PC-3 (cell line): Measurements from ENCODE around the gene DRGX. TPM values are rescaled to one million over a fixed set of nuclear protein-coding genes. Genes with fewer than 3 reads are reported as not detected.

Experiments used
- ATAC-seq: fragments of 200-7000 bp; cut with Tn5 transposase; 2 replicates; pipeline ENCODE4 v1.9.1; 2020; ENCODE audit warnings: mild to moderate bottlenecking, moderate library complexity
- BruUV-seq: library from RNA; stranded (reverse); fragments of 400-500 nt; replicated peaks from 2 replicates; lab custom pipeline; 2021; lab: Mats Ljungman, UMichigan
- CTCF ChIA-PET: fragments of 300-600 bp; sonication (Branson Sonifier 250); formaldehyde crosslinking; loops from one replicate; lab custom pipeline; 2022; ENCODE audit warnings: antibody characterized with exemption; lab: Charles Lee
- POLR2A ChIA-PET: fragments of 300-600 bp; sonication (Branson Sonifier 250); formaldehyde crosslinking; loops from one replicate; lab custom pipeline; 2022; ENCODE audit warnings: antibody characterized with exemption; ENCODE audit not compliant: unreplicated experiment; lab: Charles Lee
- DNase-seq: peaks from one replicate; pipeline ENCODE4 v3.0.0-alpha.2; 2015
- H2AFZ ChIP-seq: fragments of 300-600 bp; sonication (generic); 2 replicates; pipeline ENCODE4 v1.6.0; 2016; ENCODE audit warnings: antibody characterized with exemption, low read length
- H3F3A ChIP-seq: fragments of 300-600 bp; sonication (generic); one replicate; pipeline ENCODE4 v1.6.0; 2017; ENCODE audit warnings: antibody characterized with exemption, low read length, control low read depth, mild to moderate bottlenecking; ENCODE audit not compliant: unreplicated experiment
- H3K27ac ChIP-seq: fragments of 300-600 bp; sonication (generic); 2 replicates; pipeline ENCODE4 v1.5.1; 2016; ENCODE audit warnings: mild to moderate bottlenecking, low read length
- H3K27me3 ChIP-seq: fragments of 300-600 bp; sonication (generic); 2 replicates; pipeline ENCODE4 v1.6.1; 2016; ENCODE audit warnings: low read length, mixed read lengths
- H3K36me3 ChIP-seq: fragments of 300-600 bp; sonication (generic); 2 replicates; pipeline ENCODE4 v1.6.1; 2016; ENCODE audit warnings: low read depth, mixed run types, low read length, mixed read lengths
- H3K4me1 ChIP-seq: fragments of 300-600 bp; sonication (generic); 2 replicates; pipeline ENCODE4 v1.5.1; 2016; ENCODE audit warnings: low read length; ENCODE audit not compliant: insufficient read depth
- H3K4me2 ChIP-seq: fragments of 300-600 bp; sonication (generic); 2 replicates; pipeline ENCODE4 v1.6.0; 2016; ENCODE audit warnings: low read length
- H3K4me3 ChIP-seq: fragments of 300-600 bp; sonication (generic); 2 replicates; pipeline ENCODE4 v1.5.1; 2016; ENCODE audit warnings: mild to moderate bottlenecking, low read length, mixed read lengths
- H3K79me2 ChIP-seq: fragments of 300-600 bp; sonication (generic); 2 replicates; pipeline ENCODE4 v1.6.1; 2017; ENCODE audit warnings: low read length, mixed read lengths
- H3K9ac ChIP-seq: fragments of 300-600 bp; sonication (generic); 2 replicates; pipeline ENCODE4 v1.6.0; 2016; ENCODE audit warnings: mild to moderate bottlenecking, low read length
- H3K9me2 ChIP-seq: fragments of 300-600 bp; sonication (generic); replicated peaks from 2 replicates; pipeline ENCODE4 v1.6.1; 2016; ENCODE audit warnings: mixed run types, low read length, mixed read lengths
- H3K9me3 ChIP-seq: fragments of 300-600 bp; sonication (generic); 2 replicates; pipeline ENCODE4 v1.6.1; 2016; ENCODE audit warnings: low read length, mixed read lengths
- H4K20me1 ChIP-seq: fragments of 300-600 bp; sonication (generic); 2 replicates; pipeline ENCODE4 v1.6.1; 2016; ENCODE audit warnings: low read length, mixed read lengths
- EZH2 ChIP-seq: fragments of 300-600 bp; sonication (generic); IDR thresholded peaks from one replicate; pipeline ENCODE4 v1.6.1; 2017; ENCODE audit warnings: antibody characterized with exemption, mild to moderate bottlenecking, low read length; ENCODE audit not compliant: unreplicated experiment
- EZH2phosphoT487 ChIP-seq: fragments of 300-600 bp; sonication (generic); IDR thresholded peaks from 2 replicates; pipeline ENCODE4 v1.6.1; 2018; ENCODE audit warnings: mild to moderate bottlenecking, antibody characterized with exemption, low read length, borderline replicate concordance
- intact Hi-C: fragments of 100-400 bp; cut with micrococcal nuclease; formaldehyde crosslinking; loops from 2 replicates; pipeline ENCODE4 v1.9.0; 2023
- total RNA-seq: library from RNA; depleted of rRNA; stranded (reverse); fragments of >200 nt; gene quantifications from 2 replicates; pipeline ENCODE4 v1.2.3, GENCODE V29; 2014
- TF ChIP-seq, protein P1 (sequence below): fragments of 300-600 bp; sonication (generic); conservative IDR thresholded peaks from 2 replicates; pipeline ENCODE4 v1.5.1; 2017; ENCODE audit warnings: antibody characterized with exemption, low read depth, mild to moderate bottlenecking, low read length

The DRGX gene
- total RNA-seq, 1 experiment from 2014 or later: 0.33 TPM

- H2AFZ ChIP-seq: no peak overlapping the region
- H3K4me3 ChIP-seq: no peak overlapping the region
- H3F3A ChIP-seq: no peaks in the 10 kb centered on the region
- no peak overlapping the region for H3K9ac ChIP-seq
- peak; percentile 32 for ATAC-seq
- no peaks in the 10 kb centered on the region for H3K9me3 ChIP-seq
- CTCF ChIA-PET: interaction anchor here (0.6 to 2.5 kb wide), 10 partner anchors 10 to 753 kb away, joined by 4 to 54 read pairs (median 6); no protein-coding TSS in a partner anchor
- intact Hi-C loops: loop anchor here (5.0 kb wide), 1 partner anchor 751 kb away; no protein-coding TSS in a partner anchor
- POLR2A ChIA-PET: no interaction called here
- no peaks in the 10 kb centered on the region for H3K4me1 ChIP-seq
- TF ChIP-seq, protein P1, sequence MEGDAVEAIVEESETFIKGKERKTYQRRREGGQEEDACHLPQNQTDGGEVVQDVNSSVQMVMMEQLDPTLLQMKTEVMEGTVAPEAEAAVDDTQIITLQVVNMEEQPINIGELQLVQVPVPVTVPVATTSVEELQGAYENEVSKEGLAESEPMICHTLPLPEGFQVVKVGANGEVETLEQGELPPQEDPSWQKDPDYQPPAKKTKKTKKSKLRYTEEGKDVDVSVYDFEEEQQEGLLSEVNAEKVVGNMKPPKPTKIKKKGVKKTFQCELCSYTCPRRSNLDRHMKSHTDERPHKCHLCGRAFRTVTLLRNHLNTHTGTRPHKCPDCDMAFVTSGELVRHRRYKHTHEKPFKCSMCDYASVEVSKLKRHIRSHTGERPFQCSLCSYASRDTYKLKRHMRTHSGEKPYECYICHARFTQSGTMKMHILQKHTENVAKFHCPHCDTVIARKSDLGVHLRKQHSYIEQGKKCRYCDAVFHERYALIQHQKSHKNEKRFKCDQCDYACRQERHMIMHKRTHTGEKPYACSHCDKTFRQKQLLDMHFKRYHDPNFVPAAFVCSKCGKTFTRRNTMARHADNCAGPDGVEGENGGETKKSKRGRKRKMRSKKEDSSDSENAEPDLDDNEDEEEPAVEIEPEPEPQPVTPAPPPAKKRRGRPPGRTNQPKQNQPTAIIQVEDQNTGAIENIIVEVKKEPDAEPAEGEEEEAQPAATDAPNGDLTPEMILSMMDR: peak; percentile 95
- no peak for TF ChIP-seq EZH2
- TF ChIP-seq EZH2phosphoT487: no peak
- no peak overlapping the region for H3K4me2 ChIP-seq
- BruUV-seq: no TSS peak
- no peaks in the 10 kb centered on the region for H3K79me2 ChIP-seq
- H3K27me3 ChIP-seq: peaks cover 45% of the 10 kb centered on the region
- H3K27ac ChIP-seq: no peak overlapping the region
- H4K20me1 ChIP-seq: no peaks in the 10 kb centered on the region
- no peaks in the 10 kb centered on the region for H3K9me2 ChIP-seq
- H3K36me3 ChIP-seq: no peaks in the 10 kb centered on the region
- DNase-seq: peak; percentile 64
These were observed 12.8 kb upstream of the DRGX start for GRCh38 chr10:49408519-49409306.

- Histone ChIP-seq H3K27me3 (peaks cover 54% of the 10 kb centered on the region), H3K4me2 (no peak overlapping the region), H3K79me2 (no peaks in the 10 kb centered on the region), H3K9me2 (no peaks in the 10 kb centered on the region), H4K20me1 (no peaks in the 10 kb centered on the region), H3K9me3 (no peaks in the 10 kb centered on the region), H3K9ac (no peak overlapping the region), H3K27ac (no peak overlapping the region), H3F3A (no peaks in the 10 kb centered on the region), H3K4me3 (no peak overlapping the region), H2AFZ (no peak overlapping the region), H3K36me3 (no peaks in the 10 kb centered on the region), H3K4me1 (no peaks in the 10 kb centered on the region)
- no TSS peak for BruUV-seq
- TF ChIP-seq, protein P1: peak; percentile 100
- no peak for TF ChIP-seq EZH2
- intact Hi-C loops: loop anchor here (1.0 to 5.0 kb wide), 3 partner anchors 105 to 750 kb away; no protein-coding TSS in a partner anchor
- DNase-seq (peak; percentile 99), ATAC-seq (peak; percentile 94)
- POLR2A ChIA-PET: interaction anchor here (0.5 kb wide), 1 partner anchor 116 kb away, joined by 4 read pairs; no protein-coding TSS in a partner anchor
- CTCF ChIA-PET: interaction anchor here (0.6 to 2.5 kb wide), 28 partner anchors 11 to 1020 kb away, joined by 3 to 54 read pairs (median 4); partner anchors contain the start of gene ERCC6
These were observed 11.8 kb upstream of the DRGX start for GRCh38 chr10:49407552-49408137.
